Measurements from ENCODE around the gene BAD. TPM values are rescaled to one million over a fixed set of nuclear protein-coding genes. Genes with fewer than 3 reads are reported as not detected.

The BAD gene
- total RNA-seq, 3 donors from 2014 or later (not counting 1 experiment from before 2014, with no cell fraction given), result 30.6 to 35.8 (median 31.6) TPM

GRCh38 chr11:64251753-64252002 is 32.8 kb downstream of the BAD start:
- Histone ChIP-seq H3K9me3 (ENCODE audit: control insufficient read depth, insufficient read depth, low read length) (no peaks in the 10 kb centered on the region), H3K36me3 (ENCODE audit: control insufficient read depth, insufficient read depth, low read length) (peaks cover 5% of the 10 kb centered on the region), H3K27me3 (ENCODE audit: control insufficient read depth, insufficient read depth, low read length) (no peaks in the 10 kb centered on the region), H3K4me3 (ENCODE audit: low read length) (peak overlapping the region; percentile 58), H3K27ac (ENCODE audit: low read length) (no peak overlapping the region), H3K4me1 (ENCODE audit: control insufficient read depth, insufficient read depth, low read length) (peaks cover 39% of the 10 kb centered on the region)
- Mint-ChIP-seq H3K9me3 (no peaks in the 10 kb centered on the region), H3K27me3 (ENCODE audit: low read depth in 2 of 2) (no peaks in the 10 kb centered on the region), H3K4me3 (peak overlapping the region; percentile 86), H3K4me1 (peaks cover 14 to 29% of the 10 kb centered on the region in 2 donors), H3K27ac (peak overlapping the region in 1 of 2 donors; percentile 86), H3K36me3 (no peaks in the 10 kb centered on the region)
- WGBS (ENCODE audit: insufficient coverage), result 1% methylated on average over 18 of the region's 18 CpGs
- no peak for ATAC-seq
- intact Hi-C loops (cut with micrococcal nuclease), result loop anchor here (1.0 to 2.0 kb wide), 2 partner anchors 17 to 50 kb away; no protein-coding TSS in a partner anchor
- no peak for TF ChIP-seq CTCF (IDR thresholded peaks at IDR 0.05)
- no peak for DNase-seq

- peak; percentile 67 to 77 for DNase-seq
- no peaks in the 10 kb centered on the region for H3K27me3 Mint-ChIP-seq (ENCODE audit: low read depth in 2 of 2)
- no peaks in the 10 kb centered on the region for H3K27me3 ChIP-seq (ENCODE audit: control insufficient read depth, insufficient read depth, low read length)
- no peak within 1 kb of the TSS for H3K27ac ChIP-seq (ENCODE audit: low read length)
- H3K36me3 Mint-ChIP-seq, result no peaks in the 10 kb centered on the region
- peak within 1 kb of the TSS in 1 of 2 donors; percentile 86 for H3K27ac Mint-ChIP-seq
- H3K9me3 ChIP-seq (ENCODE audit: control insufficient read depth, insufficient read depth, low read length), result no peaks in the 10 kb centered on the region
- peaks cover 14 to 30% of the 10 kb centered on the region in 2 donors for H3K4me1 Mint-ChIP-seq
- peak within 1 kb of the TSS; percentile 58 for H3K4me3 ChIP-seq (ENCODE audit: low read length)
- peak within 1 kb of the TSS; percentile 86 for H3K4me3 Mint-ChIP-seq
- TF ChIP-seq CTCF (IDR thresholded peaks at IDR 0.05), result peak; percentile 78
- H3K4me1 ChIP-seq (ENCODE audit: control insufficient read depth, insufficient read depth, low read length), result peaks cover 41% of the 10 kb centered on the region
- peak; percentile 72 to 86 (median 79) for ATAC-seq
- no peaks in the 10 kb centered on the region for H3K9me3 Mint-ChIP-seq
- no peaks in the 10 kb centered on the region for H3K36me3 ChIP-seq (ENCODE audit: control insufficient read depth, insufficient read depth, low read length)
- under 1% methylated on average over 75 of the region's 75 CpGs for WGBS (ENCODE audit: insufficient coverage)
- intact Hi-C loops (cut with micrococcal nuclease), result loop anchor here (1.0 to 2.0 kb wide), 2 partner anchors 18 to 50 kb away; no protein-coding TSS in a partner anchor
Observed at GRCh38 chr11:64251016-64251752, 33.3 kb downstream of the BAD start, which contains the start of gene PLCB3. TSS of gene PLCB3 (plus strand) at chr11:64251530. CDS start at chr11:64251650, 120 bp downstream.

- Mint-ChIP-seq H3K4me1 (peaks cover 14 to 36% of the 10 kb centered on the region in 2 donors), H3K27ac (peak overlapping the region in 1 of 2 donors; percentile 18)
Observed at GRCh38 chr11:64250415-64251015, 34.0 kb downstream of the BAD start.

More at GRCh38 chr11:64250415-64251015, 34.0 kb downstream of the BAD start:
- Mint-ChIP-seq H3K9me3 (no peaks in the 10 kb centered on the region), H3K36me3 (no peaks in the 10 kb centered on the region), H3K27me3 (ENCODE audit: low read depth in 2 of 2) (no peaks in the 10 kb centered on the region), H3K4me3 (peak overlapping the region; percentile 77)
- WGBS (ENCODE audit: insufficient coverage), result 27% methylated on average over 13 of the region's 13 CpGs
- no peak for DNase-seq
- Histone ChIP-seq H3K27me3 (ENCODE audit: control insufficient read depth, insufficient read depth, low read length) (no peaks in the 10 kb centered on the region), H3K4me3 (ENCODE audit: low read length) (peak overlapping the region; percentile 41), H3K27ac (ENCODE audit: low read length) (no peak overlapping the region), H3K4me1 (ENCODE audit: control insufficient read depth, insufficient read depth, low read length) (peaks cover 47% of the 10 kb centered on the region), H3K36me3 (ENCODE audit: control insufficient read depth, insufficient read depth, low read length) (no peaks in the 10 kb centered on the region), H3K9me3 (ENCODE audit: control insufficient read depth, insufficient read depth, low read length) (no peaks in the 10 kb centered on the region)
- ATAC-seq, result no peak
- intact Hi-C loops (cut with micrococcal nuclease), result loop anchor here (1.0 to 2.0 kb wide), 2 partner anchors 18 to 51 kb away; no protein-coding TSS in a partner anchor
- no peak for TF ChIP-seq CTCF (IDR thresholded peaks at IDR 0.05)

Measured in natural killer cell (primary cell).